A549 (cell line): Measurements from ENCODE around the gene TMEM200A. TPM values are rescaled to one million over a fixed set of nuclear protein-coding genes. Genes with fewer than 3 reads are reported as not detected.

ENCODE experiments used
- ATAC-seq, 2 experiments: fragments of 200-7000 bp in 1 of 2; fragments of >200 bp in 1 of 2; cut with Nextera tagmentation in 1 of 2; cut with Tn5 transposase in 1 of 2; 3 replicates each; pipeline versions ENCODE4 v1.8.0 to v1.9.1; 2018 to 2020; ENCODE audit warnings: mild to moderate bottlenecking in 1 of 2, moderate library complexity in 1 of 2
- CTCF ChIA-PET: fragments of 300-600 bp; sonication (Branson Sonifier 250); formaldehyde crosslinking; extraction: SDS; loops from one replicate; lab custom pipeline; 2021; ENCODE audit warnings: antibody characterized with exemption, inconsistent platforms; lab: Yijun Ruan, JAX
- POLR2A ChIA-PET: fragments of 350-600 bp; formaldehyde crosslinking; extraction: SDS; loops from one replicate; lab custom pipeline; 2021; ENCODE audit warnings: antibody characterized with exemption, inconsistent platforms; lab: Yijun Ruan, JAX
- DNase-seq, 2 experiments: peaks; one replicate each; pipeline versions ENCODE4 v3.0.0 to v3.0.0-alpha.2; 2011 to 2016; ENCODE audit warnings: low read depth in 1 of 2, low spot score in 1 of 2
- FAIRE-seq: peaks from 2 replicates; lab custom pipeline; 2011; peaks lifted over from hg19 to GRCh38; lab: Jason Lieb, UNC
- H3K27ac ChIP-seq, 2 experiments: fragments of >200 bp; sonication (Bioruptor Twin); formaldehyde crosslinking; 3 replicates each; pipeline ENCODE4 v1.5.1; 2016 to 2017
- H3K4me1 ChIP-seq: fragments of >200 bp; sonication (Bioruptor Twin); formaldehyde crosslinking; 3 replicates; pipeline ENCODE4 v1.6.1; 2016
- H3K4me2 ChIP-seq: fragments of >200 bp; sonication (Bioruptor Twin); formaldehyde crosslinking; 3 replicates; pipeline ENCODE4 v1.6.1; 2016
- H3K4me3 ChIP-seq: fragments of >200 bp; sonication (Bioruptor Twin); formaldehyde crosslinking; 3 replicates; pipeline ENCODE4 v1.5.1; 2016
- H3K9me3 ChIP-seq: fragments of >200 bp; sonication (Bioruptor Twin); formaldehyde crosslinking; 3 replicates; pipeline ENCODE4 v1.6.1; 2016
- BHLHE40 ChIP-seq: IDR thresholded peaks from 2 replicates; pipeline ENCODE4 v1.6.1; 2012; ENCODE audit warnings: low read depth, low read length, inconsistent platforms
- EP300 ChIP-seq, 2 experiments: fragments of >200 bp; sonication (Bioruptor Twin); formaldehyde crosslinking; IDR thresholded peaks; 2 replicates in 1 of 2; 3 replicates in 1 of 2; pipeline ENCODE4 v1.6.1; 2016 to 2017
- FOSL2 ChIP-seq, 2 experiments: fragments of 450-650 bp in 1 of 2; fragments of >200 bp in 1 of 2; sonication (Bioruptor Twin) in 1 of 2; formaldehyde crosslinking; IDR thresholded peaks; 2 replicates each; pipeline versions ENCODE4 v1.5.0 to v1.6.1; 2016 to 2020; ENCODE audit warnings: mild to moderate bottlenecking in 1 of 2, moderate library complexity in 1 of 2
- GATA3 ChIP-seq: IDR thresholded peaks from 2 replicates; pipeline ENCODE4 v1.6.1; 2012; ENCODE audit warnings: borderline replicate concordance
- HEYL ChIP-seq: fragments of 250-450 bp; sonication (Bioruptor Pico); IDR thresholded peaks from 2 replicates; pipeline ENCODE4 v1.8.0; 2021; ENCODE audit warnings: mild to moderate bottlenecking, moderate library complexity
- HOXB5 ChIP-seq: fragments of 250-450 bp; sonication (Bioruptor Pico); IDR thresholded peaks from 2 replicates; pipeline ENCODE4 v1.5.0; 2020; ENCODE audit warnings: mild to moderate bottlenecking, moderate library complexity
- JUN ChIP-seq, 2 experiments: fragments of >200 bp; sonication (Bioruptor Twin); formaldehyde crosslinking; IDR thresholded peaks; 2 replicates in 1 of 2; 3 replicates in 1 of 2; pipeline ENCODE4 v1.6.1; 2016 to 2017
- JUNB ChIP-seq: fragments of >200 bp; sonication (Bioruptor Twin); formaldehyde crosslinking; IDR thresholded peaks from 2 replicates; pipeline ENCODE4 v1.6.1; 2016
- MAFK ChIP-seq: fragments of 450-650 bp; IDR thresholded peaks from 2 replicates; pipeline ENCODE4 v1.6.1; 2014; ENCODE audit not compliant: partially characterized antibody
- MAZ ChIP-seq: fragments of 150-350 bp; IDR thresholded peaks from 2 replicates; pipeline ENCODE4 v1.6.1; 2014; ENCODE audit warnings: antibody characterized with exemption, low read depth, low read length, borderline replicate concordance
- NPAS2 ChIP-seq: fragments of 250-450 bp; sonication (Bioruptor Pico); IDR thresholded peaks from 2 replicates; pipeline ENCODE4 v1.8.0; 2022; ENCODE audit warnings: mild to moderate bottlenecking, moderate library complexity, borderline replicate concordance
- PHF8 ChIP-seq: fragments of 200-600 bp; sonication (generic); IDR thresholded peaks from 2 replicates; pipeline ENCODE4 v1.6.1; 2016; ENCODE audit warnings: low read depth, mild to moderate bottlenecking, antibody characterized with exemption, moderate library complexity, borderline replicate concordance
- POLR2A ChIP-seq: IDR thresholded peaks from 2 replicates; pipeline ENCODE4 v1.6.1; 2012; ENCODE audit warnings: mild to moderate bottlenecking, low read length
- RCOR1 ChIP-seq: fragments of 150-350 bp; IDR thresholded peaks from 2 replicates; pipeline ENCODE4 v1.6.1; 2014; ENCODE audit warnings: antibody characterized with exemption, low read length, low read depth
- RNF2 ChIP-seq: fragments of 200-600 bp; sonication (generic); IDR thresholded peaks from 2 replicates; pipeline ENCODE4 v1.6.1; 2016; ENCODE audit warnings: low read depth, mild to moderate bottlenecking, antibody characterized with exemption, moderate library complexity, borderline replicate concordance
- SMC3 ChIP-seq: fragments of >200 bp; sonication (Bioruptor Twin); formaldehyde crosslinking; IDR thresholded peaks from 3 replicates; pipeline ENCODE4 v1.6.1; 2018; ENCODE audit warnings: inconsistent platforms
- SREBF2 ChIP-seq: fragments of 450-650 bp; IDR thresholded peaks from 2 replicates; pipeline ENCODE4 v1.6.1; 2014; ENCODE audit warnings: mild to moderate bottlenecking, moderate library complexity
- ZC3H11A ChIP-seq: fragments of 450-650 bp; IDR thresholded peaks from 2 replicates; pipeline ENCODE4 v1.6.1; 2014; ENCODE audit warnings: antibody characterized with exemption, mild to moderate bottlenecking
- ZNF302 ChIP-seq: fragments of 250-450 bp; sonication (Bioruptor Pico); IDR thresholded peaks from 2 replicates; pipeline ENCODE4 v1.9.0; 2021; ENCODE audit warnings: inconsistent platforms, mild to moderate bottlenecking, moderate library complexity
- WGBS: methylation state at CpG from one replicate; pipeline ENCODE4 v1.1.6; 2017; ENCODE audit errors: missing lambda C conversion rate; 5-methylcytosine and 5-hydroxymethylcytosine counted together
- polyA plus RNA-seq, 4 experiments: library from polyadenylated mRNA; depleted of rRNA in 3 of 4; stranded (reverse); fragments of >200 nt; fragmentation: RNase III in 1 of 4; extraction: RNeasy Plus Mini Kit Qiagen cat#74134 plus additional on column Dnase treatment in 1 of 4; gene quantifications; 2 replicates in 3 of 4; 3 replicates in 1 of 4; pipeline ENCODE4 v1.2.3, GENCODE V29; 2011 to 2017
- TF ChIP-seq, protein P1 (sequence below): fragments of 250-450 bp; sonication (Bioruptor Pico); IDR thresholded peaks from 2 replicates; pipeline ENCODE4 v1.5.0; 2021; ENCODE audit warnings: mild to moderate bottlenecking, moderate library complexity, borderline replicate concordance
- TF ChIP-seq, protein P2 (sequence below): fragments of 450-650 bp; IDR thresholded peaks from 2 replicates; pipeline ENCODE4 v1.6.1; 2014; ENCODE audit warnings: antibody characterized with exemption
- TF ChIP-seq, protein P3 (sequence below): fragments of 250-450 bp; sonication (Bioruptor Pico); IDR thresholded peaks from 2 replicates; pipeline ENCODE4 v1.5.0; 2020; ENCODE audit warnings: low read depth, mild to moderate bottlenecking, moderate library complexity
- TF ChIP-seq, protein P4 (sequence below): fragments of >200 bp; sonication (Bioruptor Twin); formaldehyde crosslinking; IDR thresholded peaks from 3 replicates; pipeline ENCODE4 v1.6.1; 2016
- TF ChIP-seq, protein P5 (sequence below): IDR thresholded peaks from 2 replicates; pipeline ENCODE4 v1.6.1; 2012

The TMEM200A gene
- polyA plus RNA-seq, 2 of the 4 experiments (the other 2 are of a cell fraction): 0.03 TPM; not detected in 1

DNA sequence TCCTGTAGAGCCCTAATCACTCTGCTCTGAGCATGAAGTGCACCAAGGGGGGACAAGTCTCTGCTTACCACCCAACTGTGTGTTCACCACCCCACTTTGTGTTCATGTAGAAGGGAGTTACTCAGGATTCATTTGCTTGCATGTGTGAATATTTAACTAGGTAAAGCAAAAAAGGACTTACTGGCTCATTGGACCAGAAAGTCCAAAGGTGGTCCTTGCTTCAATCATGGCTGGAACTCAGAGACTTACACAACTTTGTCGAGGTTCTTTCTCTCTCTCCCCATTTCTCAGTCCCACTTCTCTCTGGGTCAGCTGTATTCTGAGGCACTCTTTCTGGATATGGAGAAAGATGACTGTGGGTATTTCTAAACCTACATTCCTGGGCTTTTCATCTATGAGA, 4.0 kb downstream of the TMEM200A start:
- Histone ChIP-seq H3K9me3 (no peaks in the 10 kb centered on the region), H3K4me3 (no peak overlapping the region), H3K27ac (no peak overlapping the region), H3K4me1 (0 out of 3 replicates have a peak, but pooled peaks cover 2% of the 10 kb centered on the region), H3K4me2 (no peak overlapping the region)
- POLR2A ChIA-PET: no interaction called here
- CTCF ChIA-PET: no interaction called here
- WGBS: 0% methylated on average over 1 of the region's 1 CpG
- FAIRE-seq (no peak), DNase-seq (no peak), ATAC-seq (no peak)
- TF ChIP-seq RCOR1 (no peak), HEYL (CRISPR knock-in tag) (no peak), PHF8 (no peak), SREBF2 (no peak), ZNF302 (CRISPR knock-in tag) (no peak), NPAS2 (CRISPR knock-in tag) (no peak), JUNB (no peak), JUN (IDR thresholded peaks at IDR 0.05) (no peak), MAZ (no peak), RNF2 (no peak)
- TF ChIP-seq, protein P1, sequence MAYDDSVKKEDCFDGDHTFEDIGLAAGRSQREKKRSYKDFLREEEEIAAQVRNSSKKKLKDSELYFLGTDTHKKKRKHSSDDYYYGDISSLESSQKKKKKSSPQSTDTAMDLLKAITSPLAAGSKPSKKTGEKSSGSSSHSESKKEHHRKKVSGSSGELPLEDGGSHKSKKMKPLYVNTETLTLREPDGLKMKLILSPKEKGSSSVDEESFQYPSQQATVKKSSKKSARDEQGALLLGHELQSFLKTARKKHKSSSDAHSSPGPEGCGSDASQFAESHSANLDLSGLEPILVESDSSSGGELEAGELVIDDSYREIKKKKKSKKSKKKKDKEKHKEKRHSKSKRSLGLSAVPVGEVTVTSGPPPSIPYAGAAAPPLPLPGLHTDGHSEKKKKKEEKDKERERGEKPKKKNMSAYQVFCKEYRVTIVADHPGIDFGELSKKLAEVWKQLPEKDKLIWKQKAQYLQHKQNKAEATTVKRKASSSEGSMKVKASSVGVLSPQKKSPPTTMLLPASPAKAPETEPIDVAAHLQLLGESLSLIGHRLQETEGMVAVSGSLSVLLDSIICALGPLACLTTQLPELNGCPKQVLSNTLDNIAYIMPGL: no peak
- TF ChIP-seq, protein P2, sequence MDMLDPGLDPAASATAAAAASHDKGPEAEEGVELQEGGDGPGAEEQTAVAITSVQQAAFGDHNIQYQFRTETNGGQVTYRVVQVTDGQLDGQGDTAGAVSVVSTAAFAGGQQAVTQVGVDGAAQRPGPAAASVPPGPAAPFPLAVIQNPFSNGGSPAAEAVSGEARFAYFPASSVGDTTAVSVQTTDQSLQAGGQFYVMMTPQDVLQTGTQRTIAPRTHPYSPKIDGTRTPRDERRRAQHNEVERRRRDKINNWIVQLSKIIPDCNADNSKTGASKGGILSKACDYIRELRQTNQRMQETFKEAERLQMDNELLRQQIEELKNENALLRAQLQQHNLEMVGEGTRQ: no peak
- TF ChIP-seq, protein P3, sequence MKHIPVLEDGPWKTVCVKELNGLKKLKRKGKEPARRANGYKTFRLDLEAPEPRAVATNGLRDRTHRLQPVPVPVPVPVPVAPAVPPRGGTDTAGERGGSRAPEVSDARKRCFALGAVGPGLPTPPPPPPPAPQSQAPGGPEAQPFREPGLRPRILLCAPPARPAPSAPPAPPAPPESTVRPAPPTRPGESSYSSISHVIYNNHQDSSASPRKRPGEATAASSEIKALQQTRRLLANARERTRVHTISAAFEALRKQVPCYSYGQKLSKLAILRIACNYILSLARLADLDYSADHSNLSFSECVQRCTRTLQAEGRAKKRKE (CRISPR knock-in tag): no peak
- TF ChIP-seq, protein P4, sequence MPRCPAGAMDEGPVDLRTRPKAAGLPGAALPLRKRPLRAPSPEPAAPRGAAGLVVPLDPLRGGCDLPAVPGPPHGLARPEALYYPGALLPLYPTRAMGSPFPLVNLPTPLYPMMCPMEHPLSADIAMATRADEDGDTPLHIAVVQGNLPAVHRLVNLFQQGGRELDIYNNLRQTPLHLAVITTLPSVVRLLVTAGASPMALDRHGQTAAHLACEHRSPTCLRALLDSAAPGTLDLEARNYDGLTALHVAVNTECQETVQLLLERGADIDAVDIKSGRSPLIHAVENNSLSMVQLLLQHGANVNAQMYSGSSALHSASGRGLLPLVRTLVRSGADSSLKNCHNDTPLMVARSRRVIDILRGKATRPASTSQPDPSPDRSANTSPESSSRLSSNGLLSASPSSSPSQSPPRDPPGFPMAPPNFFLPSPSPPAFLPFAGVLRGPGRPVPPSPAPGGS: no peak

DNA sequence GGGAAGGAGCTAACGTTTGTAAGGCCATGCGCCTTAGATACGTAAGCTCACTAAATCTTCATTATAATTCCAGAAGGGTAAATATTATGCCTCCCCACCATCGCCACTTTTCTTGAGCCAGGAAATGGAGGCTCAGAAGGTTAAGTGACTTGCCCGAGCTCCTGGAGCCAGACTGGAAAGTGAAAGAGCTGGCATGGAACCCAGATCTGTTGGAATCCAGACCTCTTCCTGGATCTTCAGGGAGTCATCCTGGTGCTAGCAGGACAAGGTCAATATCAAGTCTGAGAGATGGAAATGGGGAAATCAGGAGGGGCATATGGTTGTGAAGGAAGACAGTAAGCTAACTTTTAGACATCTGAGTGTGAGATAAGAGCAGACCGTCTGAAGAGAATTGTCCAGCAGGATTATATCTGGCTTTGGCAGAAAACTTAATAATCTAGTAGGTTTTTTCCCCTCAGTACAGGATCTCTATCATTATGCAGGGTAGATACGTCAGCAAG, 6.2 kb downstream of the TMEM200A start:
- POLR2A ChIA-PET: no interaction called here
- Histone ChIP-seq H3K4me3 (no peak overlapping the region), H3K4me1 (no peaks in the 10 kb centered on the region), H3K4me2 (no peak overlapping the region), H3K9me3 (no peaks in the 10 kb centered on the region), H3K27ac (no peak overlapping the region)
- DNase-seq (no peak), ATAC-seq (no peak), FAIRE-seq (no peak)
- WGBS: 33% methylated on average over 7 of the region's 7 CpGs
- CTCF ChIA-PET: interaction anchor here (0.9 kb wide), 1 partner anchor 326 kb away, joined by 4 read pairs; no protein-coding TSS in a partner anchor
- no peak for TF ChIP-seq SMC3
- no peak for TF ChIP-seq ZC3H11A
- no peak for TF ChIP-seq HEYL (CRISPR knock-in tag)
- TF ChIP-seq, protein P1: no peak
- no peak for TF ChIP-seq JUN (IDR thresholded peaks at IDR 0.05)
- no peak for TF ChIP-seq GATA3
- TF ChIP-seq MAFK: no peak
- TF ChIP-seq EP300 (IDR thresholded peaks at IDR 0.05): no peak
- no peak for TF ChIP-seq BHLHE40
- TF ChIP-seq, protein P5, sequence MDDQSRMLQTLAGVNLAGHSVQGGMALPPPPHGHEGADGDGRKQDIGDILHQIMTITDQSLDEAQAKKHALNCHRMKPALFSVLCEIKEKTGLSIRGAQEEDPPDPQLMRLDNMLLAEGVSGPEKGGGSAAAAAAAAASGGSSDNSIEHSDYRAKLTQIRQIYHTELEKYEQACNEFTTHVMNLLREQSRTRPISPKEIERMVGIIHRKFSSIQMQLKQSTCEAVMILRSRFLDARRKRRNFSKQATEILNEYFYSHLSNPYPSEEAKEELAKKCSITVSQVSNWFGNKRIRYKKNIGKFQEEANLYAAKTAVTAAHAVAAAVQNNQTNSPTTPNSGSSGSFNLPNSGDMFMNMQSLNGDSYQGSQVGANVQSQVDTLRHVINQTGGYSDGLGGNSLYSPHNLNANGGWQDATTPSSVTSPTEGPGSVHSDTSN: no peak
- no peak for TF ChIP-seq POLR2A
- TF ChIP-seq HOXB5: no peak
- TF ChIP-seq FOSL2 (IDR thresholded peaks at IDR 0.05): no peak
- TF ChIP-seq FOSL2 (CRISPR knock-in tag; IDR thresholded peaks at IDR 0.05): no peak
